Rectal smooth muscle tissue (tissue), 1 donor: ENCODE results near the gene LCN12.
"Not testable (repeated sequence)": the region's sequence is repeated elsewhere in the genome, so short reads cannot be mapped to it uniquely, and the experiment has no call there.

Experiments used
- H3K27ac ChIP-seq: one replicate; pipeline ENCODE4 v1.7.0; 2013; ENCODE audit warnings: low read depth, low read length, inconsistent platforms
- H3K27me3 ChIP-seq: one replicate; pipeline ENCODE4 v1.7.0; 2013; ENCODE audit warnings: low read length; ENCODE audit not compliant: control insufficient read depth, insufficient read depth
- H3K36me3 ChIP-seq: one replicate; pipeline ENCODE4 v1.7.0; 2013; ENCODE audit warnings: low read length; ENCODE audit not compliant: control insufficient read depth, insufficient read depth
- H3K4me1 ChIP-seq: one replicate; pipeline ENCODE4 v1.7.0; 2013; ENCODE audit warnings: low read length; ENCODE audit not compliant: control insufficient read depth, insufficient read depth
- H3K4me3 ChIP-seq: one replicate; pipeline ENCODE4 v1.7.0; 2013; ENCODE audit warnings: low read length
- H3K9ac ChIP-seq: one replicate; pipeline ENCODE4 v1.7.0; 2013; ENCODE audit warnings: low read length

LCN12 gene

GRCh38 chr9:136997830-136998234, 45.8 kb downstream of the LCN12 start:
- Histone ChIP-seq H3K9ac (no peak overlapping the region), H3K27me3 (peaks cover 3% of the 10 kb centered on the region), H3K36me3 (no peaks in the 10 kb centered on the region), H3K4me3 (no peak overlapping the region), H3K4me1 (peaks cover 2% of the 10 kb centered on the region), H3K27ac (no peak overlapping the region)

GRCh38 chr9:137000177-137000930, 48.3 kb downstream of the LCN12 start:
- Histone ChIP-seq H3K27me3 (peaks cover 3% of the 10 kb centered on the region), H3K4me1 (no peaks in the 10 kb centered on the region), H3K4me3 (no peak overlapping the region), H3K9ac (no peak overlapping the region), H3K36me3 (no peaks in the 10 kb centered on the region), H3K27ac (no peak overlapping the region)

- H3K27ac ChIP-seq: no peak overlapping the region
- H3K27me3 ChIP-seq: no peaks in the 10 kb centered on the region
- no peaks in the 10 kb centered on the region for H3K36me3 ChIP-seq
- no peaks in the 10 kb centered on the region for H3K4me1 ChIP-seq
- H3K9ac ChIP-seq: no peak overlapping the region
- H3K4me3 ChIP-seq: no peak overlapping the region
Observed at GRCh38 chr9:137001857-137002645, 50.0 kb downstream of the LCN12 start.

- no peak overlapping the region for H3K4me3 ChIP-seq
- H3K36me3 ChIP-seq: no peaks in the 10 kb centered on the region
- H3K9ac ChIP-seq: no peak overlapping the region
- no peaks in the 10 kb centered on the region for H3K27me3 ChIP-seq
- H3K27ac ChIP-seq: no peak overlapping the region
- H3K4me1 ChIP-seq: no peaks in the 10 kb centered on the region
Observed at GRCh38 chr9:137002646-137003041, 50.6 kb downstream of the LCN12 start.

GRCh38 chr9:137004285-137004684, 52.2 kb downstream of the LCN12 start:
- H3K4me1 ChIP-seq, H3K9ac ChIP-seq, H3K4me3 ChIP-seq, H3K36me3 ChIP-seq, H3K27me3 ChIP-seq, H3K27ac ChIP-seq: not testable (repeated sequence)
